ENCODE data around the gene SECISBP2L. TPM values are rescaled to one million over a fixed set of nuclear protein-coding genes. Genes with fewer than 3 reads are reported as not detected.

Gene SECISBP2L
- total and polyA plus RNA-seq, 9 of the 15 experiments (the other 6 are each of a cell fraction or from before 2014, with no cell fraction given): 0.55 to 14.1 (median 10.4) TPM

- DNase-seq (ENCODE audit: extremely low read depth in 1 of 4, low spot score in 3 of 4): no peak
- no peak for FAIRE-seq
- ChIA-PET POLR2A (interaction anchor here (0.8 to 1.1 kb wide), 2 partner anchors 9 kb away, joined by 3 read pairs; no protein-coding TSS in a partner anchor), CTCF (ENCODE audit: low intra/inter-chr PET ratio) (no interaction called here)
- H3K27me3 ChIP-seq (ENCODE audit: control insufficient read depth in 2 of 2, insufficient read depth in 2 of 2, low read length in 2 of 2): no peaks in the 10 kb centered on the region
- no peak overlapping the region for H2AFZ ChIP-seq (ENCODE audit: low read depth, low read length)
- intact Hi-C loops (cut with micrococcal nuclease): loop anchor here (5.0 kb wide), 1 partner anchor 162 kb away; no protein-coding TSS in a partner anchor
- no peaks in the 10 kb centered on the region; a peak in 1 of 5 replicates for H3K4me1 ChIP-seq (replicated peaks in 1 of 2; ENCODE audit: control insufficient read depth in 2 of 2, insufficient read depth in 2 of 2, low read length in 2 of 2)
- no peaks in the 10 kb centered on the region for H3K79me2 ChIP-seq (ENCODE audit: control insufficient read depth, insufficient read depth, low read length)
- 9% methylated on average over 4 of the region's 4 CpGs for WGBS (ENCODE audit: insufficient coverage, low coverage, missing lambda C conversion rate)
- in situ Hi-C loops (cut with MboI): no loop called here
- H3K27ac ChIP-seq (ENCODE audit: extremely low read depth, low read depth, low read length): no peak overlapping the region
- H3K9me3 ChIP-seq (replicated peaks; ENCODE audit: control insufficient read depth, insufficient read depth, low read depth, low read length): no peaks in the 10 kb centered on the region
- H4K20me1 ChIP-seq (replicated peaks; ENCODE audit: control insufficient read depth, insufficient read depth, low read length): no peaks in the 10 kb centered on the region
- no peak overlapping the region for H3K4me2 ChIP-seq (ENCODE audit: insufficient read depth, low read length)
- no peaks in the 10 kb centered on the region for H3K9me1 ChIP-seq (ENCODE audit: control insufficient read depth, insufficient read depth, low read length)
- TF ChIP-seq ZNF408 (CRISPR knock-in tag; IDR thresholded peaks at IDR 0.05; ENCODE audit: low read depth) (no peak), ETV5 (CRISPR knock-in tag; IDR thresholded peaks at IDR 0.05; ENCODE audit: low read depth) (no peak), ID3 (CRISPR knock-in tag; IDR thresholded peaks at IDR 0.05) (no peak), ID3 (tag; IDR thresholded peaks at IDR 0.05) (no peak), C11orf30 (IDR thresholded peaks at IDR 0.05; ENCODE audit: low read depth) (no peak), ZNF655 (CRISPR knock-in tag; IDR thresholded peaks at IDR 0.05) (no peak), THRAP3 (IDR thresholded peaks at IDR 0.05; ENCODE audit: borderline replicate concordance) (no peak), FUS (optimal IDR thresholded peaks at IDR 0.05; ENCODE audit: low read depth, low read length) (no peak)
- no peak overlapping the region for H3K9ac ChIP-seq (ENCODE audit: insufficient read depth in 1 of 2, low read depth in 2 of 2, low read length in 2 of 2)
- BruUV-seq (replicated peaks): no TSS peak
- no peaks in the 10 kb centered on the region for H3K36me3 ChIP-seq (ENCODE audit: control insufficient read depth, insufficient read depth, low read length)
- ATAC-seq: no peak
- H3K4me3 ChIP-seq: no peak overlapping the region
These were observed 61.4 kb downstream of the SECISBP2L start for GRCh38 chr15:48984811-48985352.
